D721Med (cell line): ENCODE data around the gene CUL2.

Experiments used
- DNase-seq: peaks from one replicate; pipeline ENCODE4 v3.0.0; 2011; ENCODE audit warnings: low spot score; ENCODE audit not compliant: insufficient read length
- FAIRE-seq: peaks from 2 replicates; lab custom pipeline; 2011; peaks lifted over from hg19 to GRCh38; lab: Jason Lieb, UNC
- TF ChIP-seq, protein P1 (sequence below): IDR thresholded peaks from 2 replicates; pipeline ENCODE4 v1.5.1; 2012; ENCODE audit warnings: mild to moderate bottlenecking, control low read depth; ENCODE audit not compliant: insufficient read depth; ENCODE audit errors: missing control alignments

The CUL2 gene

DNA sequence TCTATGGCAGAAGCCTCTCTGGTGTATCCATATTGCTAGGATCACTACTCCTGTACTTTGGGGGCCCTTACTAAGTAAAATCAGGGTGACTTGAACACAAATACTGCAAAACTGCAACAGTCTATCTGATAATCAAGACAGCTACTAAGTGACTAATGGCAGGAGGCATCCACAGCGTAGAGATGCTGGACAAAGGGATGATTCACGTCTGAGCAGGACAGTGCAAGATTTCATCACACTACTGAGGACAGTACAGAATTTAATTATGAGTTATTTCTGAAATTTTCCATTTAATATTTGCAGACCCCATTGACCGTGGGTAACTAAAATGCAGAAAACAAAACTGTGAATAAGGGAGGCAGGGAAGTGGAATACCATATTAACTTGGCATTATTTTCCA lies 10.4 kb downstream of the CUL2 start:
- TF ChIP-seq, protein P1, sequence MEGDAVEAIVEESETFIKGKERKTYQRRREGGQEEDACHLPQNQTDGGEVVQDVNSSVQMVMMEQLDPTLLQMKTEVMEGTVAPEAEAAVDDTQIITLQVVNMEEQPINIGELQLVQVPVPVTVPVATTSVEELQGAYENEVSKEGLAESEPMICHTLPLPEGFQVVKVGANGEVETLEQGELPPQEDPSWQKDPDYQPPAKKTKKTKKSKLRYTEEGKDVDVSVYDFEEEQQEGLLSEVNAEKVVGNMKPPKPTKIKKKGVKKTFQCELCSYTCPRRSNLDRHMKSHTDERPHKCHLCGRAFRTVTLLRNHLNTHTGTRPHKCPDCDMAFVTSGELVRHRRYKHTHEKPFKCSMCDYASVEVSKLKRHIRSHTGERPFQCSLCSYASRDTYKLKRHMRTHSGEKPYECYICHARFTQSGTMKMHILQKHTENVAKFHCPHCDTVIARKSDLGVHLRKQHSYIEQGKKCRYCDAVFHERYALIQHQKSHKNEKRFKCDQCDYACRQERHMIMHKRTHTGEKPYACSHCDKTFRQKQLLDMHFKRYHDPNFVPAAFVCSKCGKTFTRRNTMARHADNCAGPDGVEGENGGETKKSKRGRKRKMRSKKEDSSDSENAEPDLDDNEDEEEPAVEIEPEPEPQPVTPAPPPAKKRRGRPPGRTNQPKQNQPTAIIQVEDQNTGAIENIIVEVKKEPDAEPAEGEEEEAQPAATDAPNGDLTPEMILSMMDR = no peak
- FAIRE-seq (no peak), DNase-seq (no peak)

DNA sequence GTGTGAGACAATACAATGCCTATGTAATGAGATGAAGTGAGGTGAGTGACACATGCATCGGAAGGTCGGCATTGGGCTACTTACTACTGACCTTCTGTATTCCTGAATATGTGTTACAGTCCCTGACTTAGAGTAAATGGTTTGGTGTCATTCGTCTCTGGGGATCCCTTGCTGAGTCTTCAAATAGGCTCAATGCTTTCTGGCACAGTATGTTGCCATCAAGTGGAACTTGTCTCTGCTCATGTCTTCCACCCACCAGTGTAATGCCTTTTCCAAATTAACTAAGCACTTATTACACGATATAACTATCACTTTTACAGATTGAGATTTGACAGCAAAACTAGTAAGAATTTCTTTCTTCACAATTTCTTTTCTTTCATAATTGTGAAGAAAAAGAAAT lies 10.9 kb downstream of the CUL2 start:
- DNase-seq (no peak), FAIRE-seq (no peak)
- TF ChIP-seq, protein P1 = no peak

DNA sequence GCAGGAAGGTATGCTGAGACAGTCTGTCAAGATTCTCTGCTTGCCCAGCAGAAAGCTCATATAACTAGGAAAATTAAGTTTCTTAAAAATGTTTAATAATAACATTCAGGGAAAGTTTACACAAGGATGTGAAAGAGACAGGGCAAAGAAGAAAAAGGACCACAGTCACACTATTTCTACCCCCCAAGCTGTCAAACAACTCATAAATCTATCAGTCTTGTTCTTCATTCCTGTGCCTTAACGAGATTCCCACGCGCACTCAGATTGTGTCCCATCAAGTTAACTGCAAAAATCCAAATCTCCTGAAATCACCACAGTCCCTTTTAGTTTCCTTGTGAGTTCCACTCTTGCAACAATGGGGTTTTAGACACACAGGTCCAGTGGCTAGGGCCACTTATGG lies 14.9 kb downstream of the CUL2 start:
- TF ChIP-seq, protein P1 = no peak
- FAIRE-seq (no peak), DNase-seq (no peak)

DNA sequence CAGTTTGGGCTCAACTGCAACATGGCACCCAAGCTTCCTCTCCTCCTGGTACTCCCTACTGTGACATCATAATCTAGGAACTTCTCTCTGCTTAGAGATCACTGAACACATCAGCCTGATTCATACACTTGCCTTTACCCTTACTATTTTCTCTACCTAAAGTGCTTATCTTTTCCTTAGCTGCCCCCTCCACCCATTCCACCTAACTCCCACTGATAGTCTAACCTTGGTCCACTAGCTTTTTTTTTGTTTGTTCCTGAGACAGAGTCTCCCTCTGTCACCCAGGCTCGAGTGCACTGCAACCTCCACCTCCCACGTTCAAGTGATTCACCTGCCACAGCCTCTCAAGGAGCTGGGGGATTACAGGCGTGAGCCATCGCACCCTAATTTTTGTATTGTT lies 15.9 kb downstream of the CUL2 start:
- DNase-seq = no peak
- FAIRE-seq = no peak
- TF ChIP-seq, protein P1 = no peak

DNA sequence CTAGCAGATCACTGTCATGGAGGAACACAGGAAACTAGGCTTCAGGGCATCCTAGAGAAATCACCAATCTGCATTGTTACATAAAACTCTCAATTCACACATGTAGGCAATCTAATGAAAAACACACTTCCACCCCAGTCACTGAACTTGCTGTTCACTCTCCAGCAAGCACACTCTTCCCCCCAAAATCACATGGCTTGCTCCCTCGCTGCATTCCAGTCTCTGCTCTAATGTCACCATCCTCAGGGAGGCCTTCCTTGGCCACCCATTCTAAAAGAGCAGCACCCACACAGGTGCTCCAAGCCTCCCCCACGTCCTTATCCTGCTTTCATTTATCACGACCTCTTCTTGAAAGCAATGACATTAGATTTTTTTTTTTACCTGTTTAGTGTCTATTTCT lies 19.6 kb downstream of the CUL2 start:
- FAIRE-seq (no peak), DNase-seq (no peak)
- TF ChIP-seq, protein P1 = no peak

DNA sequence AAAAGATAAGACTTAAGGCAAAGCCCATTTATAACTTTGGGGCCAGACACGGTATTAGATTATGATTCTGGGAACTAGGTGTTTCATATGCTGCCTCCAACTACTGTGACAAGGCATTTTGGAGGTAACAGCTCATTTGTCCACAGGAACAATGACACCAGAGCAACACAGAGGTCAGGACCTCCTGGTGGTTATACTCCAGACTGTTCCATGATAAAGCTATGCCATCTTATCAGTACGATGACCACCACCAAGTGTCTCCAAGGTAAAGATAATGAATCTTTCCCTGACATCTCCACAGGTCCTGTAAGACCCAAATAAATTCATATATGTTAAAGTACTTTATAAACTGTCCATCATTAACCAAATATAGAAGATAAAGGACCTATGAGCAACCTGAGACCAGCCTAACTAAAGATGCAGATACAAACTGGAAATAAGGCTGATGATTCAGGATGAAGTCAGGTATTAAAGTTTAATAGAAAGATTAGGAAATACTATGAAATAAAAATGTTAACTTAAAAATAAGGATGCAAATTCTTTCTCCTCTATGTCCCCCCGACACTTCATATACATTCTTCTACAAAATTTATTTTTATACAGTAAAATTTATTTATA lies 26.2 kb downstream of the CUL2 start:
- no peak for FAIRE-seq
- no peak for DNase-seq
- TF ChIP-seq, protein P1 = no peak

DNA sequence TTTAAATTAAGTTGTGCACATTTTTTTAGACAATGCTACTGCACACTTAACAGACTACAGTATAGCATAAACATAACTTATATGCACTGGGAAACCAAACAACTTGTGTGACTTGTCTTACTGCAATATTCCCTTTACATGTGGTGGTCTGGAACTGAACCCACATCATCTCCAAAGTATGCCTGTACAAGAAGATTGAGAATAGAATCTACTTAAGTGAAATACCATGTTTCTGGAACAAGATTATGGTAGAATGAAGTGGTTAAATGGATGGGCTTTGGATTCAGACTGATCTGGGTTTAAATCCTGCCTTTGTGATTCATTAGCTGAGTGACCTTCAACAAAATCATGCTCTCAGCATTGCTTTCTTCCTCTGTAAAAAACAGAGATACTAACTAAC lies 30.7 kb downstream of the CUL2 start:
- FAIRE-seq (peak; percentile 11), DNase-seq (no peak)
- TF ChIP-seq, protein P1 = no peak
